GM12878 (cell line): ENCODE results near the gene ZNF3. TPM values are rescaled to one million over a fixed set of nuclear protein-coding genes. Genes with fewer than 3 reads are reported as not detected.
A peak's percentile ranks its signal among the peaks of the same experiment; 100 is the strongest.

ENCODE experiments used
- BHLHE40 ChIP-seq, 2 experiments: fragments of 450-650 bp in 1 of 2; IDR thresholded peaks; 2 replicates each; pipeline ENCODE4 v1.6.1; 2011 to 2017; ENCODE audit warnings: low read depth in 2 of 2, borderline replicate concordance in 1 of 2, improper control_type of control experiment in 1 of 2, low read length in 1 of 2, mild to moderate bottlenecking in 1 of 2
- JUND ChIP-seq: IDR thresholded peaks from 2 replicates; pipeline ENCODE4 v1.6.1; 2012; ENCODE audit warnings: low read depth, mild to moderate bottlenecking, low read length, improper control_type of control experiment, moderate library complexity
- MEF2B ChIP-seq: fragments of 450-650 bp; IDR thresholded peaks from 2 replicates; pipeline ENCODE4 v1.6.1; 2018; ENCODE audit warnings: mild to moderate bottlenecking, moderate library complexity; ENCODE audit not compliant: partially characterized antibody, poor library complexity, severe bottlenecking
- NRF1 ChIP-seq: conservative IDR thresholded peaks from 2 replicates; pipeline ENCODE4 v1.6.1; 2011; ENCODE audit warnings: mild to moderate bottlenecking, low read depth, low read length, improper control_type of control experiment
- RUNX3 ChIP-seq: IDR thresholded peaks from 2 replicates; pipeline ENCODE4 v1.6.1; 2012; ENCODE audit warnings: low read length, inconsistent platforms
- SIN3A ChIP-seq: IDR thresholded peaks from 2 replicates; pipeline ENCODE4 v1.6.1; 2012; ENCODE audit warnings: low read depth, low read length, improper control_type of control experiment
- SMC3 ChIP-seq: IDR thresholded peaks from 2 replicates; pipeline ENCODE4 v1.6.1; 2011; ENCODE audit warnings: low read length, improper control_type of control experiment, borderline replicate concordance
- SP1 ChIP-seq: IDR thresholded peaks from one replicate; pipeline ENCODE4 v1.6.1; 2011; ENCODE audit warnings: low read depth, low read length
- SREBF1 ChIP-seq: IDR thresholded peaks from 2 replicates; pipeline ENCODE4 v1.6.1; 2012; ENCODE audit warnings: mild to moderate bottlenecking, low read length
- TAF1 ChIP-seq: IDR thresholded peaks from 2 replicates; pipeline ENCODE4 v1.6.1; 2011; ENCODE audit warnings: mild to moderate bottlenecking, low read depth, low read length, borderline replicate concordance
- TARDBP ChIP-seq: IDR thresholded peaks from 2 replicates; pipeline ENCODE4 v1.6.1; 2016; ENCODE audit warnings: borderline replicate concordance
- TCF3 ChIP-seq: IDR thresholded peaks from 2 replicates; pipeline ENCODE4 v1.6.1; 2012; ENCODE audit warnings: low read depth, mild to moderate bottlenecking, low read length, borderline replicate concordance; ENCODE audit not compliant: insufficient read depth
- YY1 ChIP-seq: IDR thresholded peaks from 2 replicates; pipeline ENCODE4 v1.6.1; 2011; ENCODE audit warnings: low read depth, mild to moderate bottlenecking, low read length
- ZBED1 ChIP-seq: IDR thresholded peaks from 2 replicates; pipeline ENCODE4 v1.6.1; 2016; ENCODE audit warnings: borderline replicate concordance
- ZNF217 ChIP-seq: fragments of 450-650 bp; IDR thresholded peaks from 2 replicates; pipeline ENCODE4 v1.6.1; 2017; ENCODE audit warnings: antibody characterized with exemption, mild to moderate bottlenecking
- ZNF384 ChIP-seq: IDR thresholded peaks from 2 replicates; pipeline ENCODE4 v1.6.1; 2012; ENCODE audit warnings: low read depth, mild to moderate bottlenecking, low read length, improper control_type of control experiment, borderline replicate concordance
- polyA plus RNA-seq, 11 experiments: library from polyadenylated mRNA; depleted of rRNA in 4 of 11; unstranded in 6 of 11; stranded (reverse) in 5 of 11; fragments of >200 nt; fragmentation: Nextera tagmentation in 4 of 11; fragmentation: Illumina TruSeq in 1 of 11; extraction: Ambion mirVana in 4 of 11; extraction: Trizol in 1 of 11; gene quantifications; 1 replicate in 1 of 11; 2 replicates in 10 of 11; pipeline versions ENCODE4 v1.2.1 to v1.2.3, GENCODE V29; 2011 to 2016; ENCODE audit warnings: inconsistent platforms in 2 of 11, missing spikeins in 2 of 11, low read depth in 1 of 11
- total RNA-seq, 4 experiments: library from RNA; depleted of rRNA in 3 of 4; stranded (reverse); fragments of >200 nt in 3 of 4; fragmentation: Illumina TruSeq in 1 of 4; extraction: Trizol in 1 of 4; gene quantifications; 2 replicates each; pipeline versions ENCODE4 v1.2.1 to v1.2.3, GENCODE V29; 2013 to 2021
- TF ChIP-seq, protein P1 (sequence below): fragments of 450-650 bp; formaldehyde crosslinking; IDR thresholded peaks from 2 replicates; pipeline ENCODE4 v1.5.0; 2022; ENCODE audit warnings: mild to moderate bottlenecking, missing genetic modification characterization
- TF ChIP-seq, protein P2 (sequence below): fragments of 450-650 bp; IDR thresholded peaks from 2 replicates; pipeline ENCODE4 v1.6.1; 2016; ENCODE audit warnings: mild to moderate bottlenecking, moderate library complexity, borderline replicate concordance
- TF ChIP-seq, protein P3 (sequence below): IDR thresholded peaks from 2 replicates; pipeline ENCODE4 v1.6.1; 2011; ENCODE audit warnings: low read depth, low read length, improper control_type of control experiment, borderline replicate concordance
- TF ChIP-seq, protein P4 (sequence below): IDR thresholded peaks from 2 replicates; pipeline ENCODE4 v1.6.1; 2011; ENCODE audit warnings: mild to moderate bottlenecking, low read depth, low read length, moderate library complexity; ENCODE audit not compliant: insufficient replicate concordance

Gene ZNF3
- total and polyA plus RNA-seq, 10 of the 15 experiments (the other 5 are each of a cell fraction or from before 2014, with no cell fraction given), result 17.2 to 37.4 (median 29.4) TPM

DNA sequence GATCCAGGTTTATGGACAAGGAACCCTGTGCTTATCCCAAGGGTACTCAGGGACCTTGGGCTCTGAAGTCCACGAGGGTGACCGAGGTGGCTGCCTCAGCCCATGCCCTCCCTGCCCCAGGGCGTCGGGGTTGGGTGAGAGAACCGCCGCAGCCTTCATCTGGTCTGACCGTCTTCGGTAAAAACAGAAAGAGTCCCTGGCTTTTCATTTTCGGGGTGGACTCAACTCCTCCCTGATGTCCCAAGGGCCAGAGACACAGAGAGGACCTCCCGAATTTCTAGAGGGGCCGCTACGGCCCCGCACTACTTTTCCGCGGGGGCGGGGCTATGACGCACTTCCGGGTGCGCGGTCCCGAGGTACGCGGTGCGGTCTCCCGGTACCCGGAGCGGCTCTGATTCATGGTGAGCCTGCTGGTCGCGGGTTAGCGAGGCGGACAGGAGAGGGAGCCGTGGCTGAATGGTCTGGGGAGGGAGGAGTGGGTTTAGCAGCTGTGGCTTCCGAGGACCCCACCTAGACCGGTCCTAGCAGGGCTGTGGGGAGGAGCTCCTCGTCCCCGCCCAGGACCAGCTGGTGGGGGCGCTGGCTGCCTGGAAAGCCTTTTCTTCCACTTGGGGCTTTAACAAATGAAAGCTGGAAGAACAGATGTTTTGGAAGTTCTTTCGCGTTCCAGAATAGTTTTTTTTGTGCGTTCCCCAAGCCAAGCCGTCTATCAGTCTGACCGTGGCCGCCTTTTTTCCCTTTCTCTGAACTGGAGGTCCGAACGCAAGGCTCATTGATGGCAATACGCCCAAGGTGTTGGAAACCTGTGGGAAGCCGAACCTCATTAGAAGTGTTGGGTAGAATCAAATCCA lies 31.9 kb downstream of the ZNF3 start, which contains the start of gene ZSCAN21 (continued):
- TF ChIP-seq TCF3, result peak; percentile 55; the same call in 1 of the 2 replicates
- no peak for TF ChIP-seq SREBF1
- TF ChIP-seq SMC3, result peak; percentile 1; the same call in 1 of the 2 replicates
- TF ChIP-seq ZBED1, result no peak
- TF ChIP-seq ZNF217, result no peak
- TF ChIP-seq SIN3A, result peak; percentile 68
- TF ChIP-seq MEF2B, result peak; percentile 50
- TF ChIP-seq, protein P1, sequence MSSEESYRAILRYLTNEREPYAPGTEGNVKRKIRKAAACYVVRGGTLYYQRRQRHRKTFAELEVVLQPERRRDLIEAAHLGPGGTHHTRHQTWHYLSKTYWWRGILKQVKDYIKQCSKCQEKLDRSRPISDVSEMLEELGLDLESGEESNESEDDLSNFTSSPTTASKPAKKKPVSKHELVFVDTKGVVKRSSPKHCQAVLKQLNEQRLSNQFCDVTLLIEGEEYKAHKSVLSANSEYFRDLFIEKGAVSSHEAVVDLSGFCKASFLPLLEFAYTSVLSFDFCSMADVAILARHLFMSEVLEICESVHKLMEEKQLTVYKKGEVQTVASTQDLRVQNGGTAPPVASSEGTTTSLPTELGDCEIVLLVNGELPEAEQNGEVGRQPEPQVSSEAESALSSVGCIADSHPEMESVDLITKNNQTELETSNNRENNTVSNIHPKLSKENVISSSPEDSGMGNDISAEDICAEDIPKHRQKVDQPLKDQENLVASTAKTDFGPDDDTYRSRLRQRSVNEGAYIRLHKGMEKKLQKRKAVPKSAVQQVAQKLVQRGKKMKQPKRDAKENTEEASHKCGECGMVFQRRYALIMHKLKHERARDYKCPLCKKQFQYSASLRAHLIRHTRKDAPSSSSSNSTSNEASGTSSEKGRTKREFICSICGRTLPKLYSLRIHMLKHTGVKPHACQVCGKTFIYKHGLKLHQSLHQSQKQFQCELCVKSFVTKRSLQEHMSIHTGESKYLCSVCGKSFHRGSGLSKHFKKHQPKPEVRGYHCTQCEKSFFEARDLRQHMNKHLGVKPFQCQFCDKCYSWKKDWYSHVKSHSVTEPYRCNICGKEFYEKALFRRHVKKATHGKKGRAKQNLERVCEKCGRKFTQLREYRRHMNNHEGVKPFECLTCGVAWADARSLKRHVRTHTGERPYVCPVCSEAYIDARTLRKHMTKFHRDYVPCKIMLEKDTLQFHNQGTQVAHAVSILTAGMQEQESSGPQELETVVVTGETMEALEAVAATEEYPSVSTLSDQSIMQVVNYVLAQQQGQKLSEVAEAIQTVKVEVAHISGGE, result 0 out of 2 replicates have a peak, but pooled peaks have one; percentile 19
- TF ChIP-seq, protein P2, sequence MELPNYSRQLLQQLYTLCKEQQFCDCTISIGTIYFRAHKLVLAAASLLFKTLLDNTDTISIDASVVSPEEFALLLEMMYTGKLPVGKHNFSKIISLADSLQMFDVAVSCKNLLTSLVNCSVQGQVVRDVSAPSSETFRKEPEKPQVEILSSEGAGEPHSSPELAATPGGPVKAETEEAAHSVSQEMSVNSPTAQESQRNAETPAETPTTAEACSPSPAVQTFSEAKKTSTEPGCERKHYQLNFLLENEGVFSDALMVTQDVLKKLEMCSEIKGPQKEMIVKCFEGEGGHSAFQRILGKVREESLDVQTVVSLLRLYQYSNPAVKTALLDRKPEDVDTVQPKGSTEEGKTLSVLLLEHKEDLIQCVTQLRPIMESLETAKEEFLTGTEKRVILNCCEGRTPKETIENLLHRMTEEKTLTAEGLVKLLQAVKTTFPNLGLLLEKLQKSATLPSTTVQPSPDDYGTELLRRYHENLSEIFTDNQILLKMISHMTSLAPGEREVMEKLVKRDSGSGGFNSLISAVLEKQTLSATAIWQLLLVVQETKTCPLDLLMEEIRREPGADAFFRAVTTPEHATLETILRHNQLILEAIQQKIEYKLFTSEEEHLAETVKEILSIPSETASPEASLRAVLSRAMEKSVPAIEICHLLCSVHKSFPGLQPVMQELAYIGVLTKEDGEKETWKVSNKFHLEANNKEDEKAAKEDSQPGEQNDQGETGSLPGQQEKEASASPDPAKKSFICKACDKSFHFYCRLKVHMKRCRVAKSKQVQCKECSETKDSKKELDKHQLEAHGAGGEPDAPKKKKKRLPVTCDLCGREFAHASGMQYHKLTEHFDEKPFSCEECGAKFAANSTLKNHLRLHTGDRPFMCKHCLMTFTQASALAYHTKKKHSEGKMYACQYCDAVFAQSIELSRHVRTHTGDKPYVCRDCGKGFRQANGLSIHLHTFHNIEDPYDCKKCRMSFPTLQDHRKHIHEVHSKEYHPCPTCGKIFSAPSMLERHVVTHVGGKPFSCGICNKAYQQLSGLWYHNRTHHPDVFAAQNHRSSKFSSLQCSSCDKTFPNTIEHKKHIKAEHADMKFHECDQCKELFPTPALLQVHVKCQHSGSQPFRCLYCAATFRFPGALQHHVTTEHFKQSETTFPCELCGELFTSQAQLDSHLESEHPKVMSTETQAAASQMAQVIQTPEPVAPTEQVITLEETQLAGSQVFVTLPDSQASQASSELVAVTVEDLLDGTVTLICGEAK, result peak; percentile 91
- TF ChIP-seq, protein P3, sequence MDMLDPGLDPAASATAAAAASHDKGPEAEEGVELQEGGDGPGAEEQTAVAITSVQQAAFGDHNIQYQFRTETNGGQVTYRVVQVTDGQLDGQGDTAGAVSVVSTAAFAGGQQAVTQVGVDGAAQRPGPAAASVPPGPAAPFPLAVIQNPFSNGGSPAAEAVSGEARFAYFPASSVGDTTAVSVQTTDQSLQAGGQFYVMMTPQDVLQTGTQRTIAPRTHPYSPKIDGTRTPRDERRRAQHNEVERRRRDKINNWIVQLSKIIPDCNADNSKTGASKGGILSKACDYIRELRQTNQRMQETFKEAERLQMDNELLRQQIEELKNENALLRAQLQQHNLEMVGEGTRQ, result no peak
- peak in 1 of 2 experiments; percentile 35; a peak in 1 of 4 replicates for TF ChIP-seq BHLHE40 (IDR thresholded peaks at IDR 0.05; ENCODE audit: borderline replicate concordance in 1 of 2, low read depth in 2 of 2, low read length in 1 of 2)
- no peak for TF ChIP-seq TARDBP
- TF ChIP-seq SP1, result no peak
- no peak for TF ChIP-seq NRF1
- TF ChIP-seq YY1, result peak; percentile 42; the same call in 1 of the 2 replicates
- TF ChIP-seq TAF1, result peak; percentile 66; the same call in 1 of the 2 replicates
- TF ChIP-seq JUND, result no peak
- no peak for TF ChIP-seq ZNF384
- TF ChIP-seq RUNX3, result peak; percentile 82
- TF ChIP-seq, protein P4, sequence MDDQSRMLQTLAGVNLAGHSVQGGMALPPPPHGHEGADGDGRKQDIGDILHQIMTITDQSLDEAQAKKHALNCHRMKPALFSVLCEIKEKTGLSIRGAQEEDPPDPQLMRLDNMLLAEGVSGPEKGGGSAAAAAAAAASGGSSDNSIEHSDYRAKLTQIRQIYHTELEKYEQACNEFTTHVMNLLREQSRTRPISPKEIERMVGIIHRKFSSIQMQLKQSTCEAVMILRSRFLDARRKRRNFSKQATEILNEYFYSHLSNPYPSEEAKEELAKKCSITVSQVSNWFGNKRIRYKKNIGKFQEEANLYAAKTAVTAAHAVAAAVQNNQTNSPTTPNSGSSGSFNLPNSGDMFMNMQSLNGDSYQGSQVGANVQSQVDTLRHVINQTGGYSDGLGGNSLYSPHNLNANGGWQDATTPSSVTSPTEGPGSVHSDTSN, result no peak
